Measurements from ENCODE around the gene COL12A1. TPM values are rescaled to one million over a fixed set of nuclear protein-coding genes. Genes with fewer than 3 reads are reported as not detected.

COL12A1 gene
- total RNA-seq, 1 experiment from 2014 or later = 10.4 TPM

- intact Hi-C loops (cut with micrococcal nuclease; ENCODE audit: unreplicated experiment) (no loop called here), in situ Hi-C loops (cut with HindIII; ENCODE audit: low pct_unique_long_range_greater_than_20kb, low sequenced_read_pairs) (no loop called here)
- TF ChIP-seq SIN3A (IDR thresholded peaks at IDR 0.05; ENCODE audit: borderline replicate concordance, insufficient read depth, low read depth, low read length) = no peak
- TF ChIP-seq TCF7L2 (IDR thresholded peaks at IDR 0.05; ENCODE audit: low read depth, low read length) = no peak
- no peak for TF ChIP-seq CTCF (IDR thresholded peaks at IDR 0.05)
- no peak for TF ChIP-seq POLR2AphosphoS5 (IDR thresholded peaks at IDR 0.05; ENCODE audit: low read depth, low read length)
- TF ChIP-seq, protein P1, sequence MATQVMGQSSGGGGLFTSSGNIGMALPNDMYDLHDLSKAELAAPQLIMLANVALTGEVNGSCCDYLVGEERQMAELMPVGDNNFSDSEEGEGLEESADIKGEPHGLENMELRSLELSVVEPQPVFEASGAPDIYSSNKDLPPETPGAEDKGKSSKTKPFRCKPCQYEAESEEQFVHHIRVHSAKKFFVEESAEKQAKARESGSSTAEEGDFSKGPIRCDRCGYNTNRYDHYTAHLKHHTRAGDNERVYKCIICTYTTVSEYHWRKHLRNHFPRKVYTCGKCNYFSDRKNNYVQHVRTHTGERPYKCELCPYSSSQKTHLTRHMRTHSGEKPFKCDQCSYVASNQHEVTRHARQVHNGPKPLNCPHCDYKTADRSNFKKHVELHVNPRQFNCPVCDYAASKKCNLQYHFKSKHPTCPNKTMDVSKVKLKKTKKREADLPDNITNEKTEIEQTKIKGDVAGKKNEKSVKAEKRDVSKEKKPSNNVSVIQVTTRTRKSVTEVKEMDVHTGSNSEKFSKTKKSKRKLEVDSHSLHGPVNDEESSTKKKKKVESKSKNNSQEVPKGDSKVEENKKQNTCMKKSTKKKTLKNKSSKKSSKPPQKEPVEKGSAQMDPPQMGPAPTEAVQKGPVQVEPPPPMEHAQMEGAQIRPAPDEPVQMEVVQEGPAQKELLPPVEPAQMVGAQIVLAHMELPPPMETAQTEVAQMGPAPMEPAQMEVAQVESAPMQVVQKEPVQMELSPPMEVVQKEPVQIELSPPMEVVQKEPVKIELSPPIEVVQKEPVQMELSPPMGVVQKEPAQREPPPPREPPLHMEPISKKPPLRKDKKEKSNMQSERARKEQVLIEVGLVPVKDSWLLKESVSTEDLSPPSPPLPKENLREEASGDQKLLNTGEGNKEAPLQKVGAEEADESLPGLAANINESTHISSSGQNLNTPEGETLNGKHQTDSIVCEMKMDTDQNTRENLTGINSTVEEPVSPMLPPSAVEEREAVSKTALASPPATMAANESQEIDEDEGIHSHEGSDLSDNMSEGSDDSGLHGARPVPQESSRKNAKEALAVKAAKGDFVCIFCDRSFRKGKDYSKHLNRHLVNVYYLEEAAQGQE (IDR thresholded peaks at IDR 0.05; ENCODE audit: insufficient read depth in 1 of 2, low read depth in 2 of 2, low read length in 1 of 2) = no peak
- no peaks in the 10 kb centered on the region for H3K9me3 ChIP-seq (ENCODE audit: control insufficient read depth, insufficient read depth, low read depth, low read length)
- H3K36me3 ChIP-seq (ENCODE audit: control insufficient read depth, insufficient read depth, low read length) = no peaks in the 10 kb centered on the region
- no peaks in the 10 kb centered on the region for H3K27me3 ChIP-seq (ENCODE audit: control insufficient read depth, insufficient read depth, low read length)
- H3K4me3 ChIP-seq (ENCODE audit: low read depth in 2 of 2, low read length in 2 of 2) = no peak overlapping the region
- no peak overlapping the region for H3K27ac ChIP-seq (ENCODE audit: low read length)
- no peaks in the 10 kb centered on the region for H3K4me1 ChIP-seq (ENCODE audit: control insufficient read depth, insufficient read depth, low read length)
- DNase-seq (ENCODE audit: low read depth, low spot score) (no peak), ATAC-seq (no peak)
- POLR2A ChIA-PET = no interaction called here
- BruUV-seq (replicated peaks) = no TSS peak
- CTCF ChIA-PET = no interaction called here
Observed at GRCh38 chr6:75109765-75110164, 96.1 kb downstream of the COL12A1 start.

DNA sequence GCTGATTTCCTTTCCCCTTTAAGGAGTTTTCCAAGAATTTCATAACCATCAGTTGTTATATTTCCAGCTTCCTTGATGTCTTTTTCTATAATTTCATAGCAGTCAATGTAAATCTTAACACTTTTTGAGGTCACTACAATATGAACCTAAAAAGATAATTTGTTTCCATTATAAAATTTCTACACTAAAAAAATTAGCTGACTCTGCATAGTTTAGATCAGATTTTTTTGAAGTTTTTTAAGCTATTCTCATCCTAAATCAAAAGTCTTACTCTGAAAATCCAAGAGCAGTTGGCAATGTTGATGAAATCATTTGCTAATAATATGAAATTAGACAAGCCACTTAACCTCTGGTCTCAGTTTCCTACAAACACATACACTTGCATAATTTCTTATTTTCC lies 96.8 kb downstream of the COL12A1 start:
- no peak for TF ChIP-seq POLR2AphosphoS5 (IDR thresholded peaks at IDR 0.05; ENCODE audit: low read depth, low read length)
- no peak for TF ChIP-seq TCF7L2 (IDR thresholded peaks at IDR 0.05; ENCODE audit: low read depth, low read length)
- TF ChIP-seq CTCF (IDR thresholded peaks at IDR 0.05) = no peak
- TF ChIP-seq SIN3A (IDR thresholded peaks at IDR 0.05; ENCODE audit: borderline replicate concordance, insufficient read depth, low read depth, low read length) = no peak
- TF ChIP-seq, protein P1 (IDR thresholded peaks at IDR 0.05; ENCODE audit: insufficient read depth in 1 of 2, low read depth in 2 of 2, low read length in 1 of 2) = no peak
- intact Hi-C loops (cut with micrococcal nuclease; ENCODE audit: unreplicated experiment) = no loop called here
- H3K9me3 ChIP-seq (ENCODE audit: control insufficient read depth, insufficient read depth, low read depth, low read length) = no peaks in the 10 kb centered on the region
- H3K27ac ChIP-seq (ENCODE audit: low read length) = no peak overlapping the region
- no peaks in the 10 kb centered on the region for H3K4me1 ChIP-seq (ENCODE audit: control insufficient read depth, insufficient read depth, low read length)
- no peaks in the 10 kb centered on the region for H3K27me3 ChIP-seq (ENCODE audit: control insufficient read depth, insufficient read depth, low read length)
- no peaks in the 10 kb centered on the region for H3K36me3 ChIP-seq (ENCODE audit: control insufficient read depth, insufficient read depth, low read length)
- ATAC-seq (no peak), DNase-seq (ENCODE audit: low read depth, low spot score) (no peak)
- ChIA-PET POLR2A (no interaction called here), CTCF (no interaction called here)
- no peak overlapping the region for H3K4me3 ChIP-seq (ENCODE audit: low read depth in 2 of 2, low read length in 2 of 2)
- in situ Hi-C loops (cut with HindIII; ENCODE audit: low pct_unique_long_range_greater_than_20kb, low sequenced_read_pairs) = no loop called here
- BruUV-seq (replicated peaks) = no TSS peak

Data from Panc1 (cell line).